Dermis blood vessel endothelial cell (primary cell): ENCODE data around the gene WASF2. TPM values are rescaled to one million over a fixed set of nuclear protein-coding genes. Genes with fewer than 3 reads are reported as not detected.
"Not testable (repeated sequence)": the region's sequence is repeated elsewhere in the genome, so short reads cannot be mapped to it uniquely, and the experiment has no call there.

ENCODE experiments used
- DNase-seq: peaks from one replicate; pipeline ENCODE4 v3.0.0; 2010
- total RNA-seq: library from RNA; depleted of rRNA; stranded (reverse); fragments of >200 nt; gene quantifications from 2 replicates; pipeline ENCODE4 v1.2.3, GENCODE V29; 2014

WASF2 gene
- total RNA-seq, 1 donor from 2014 or later: 45.9 TPM

- DNase-seq: no peak
Measured at GRCh38 chr1:27521861-27522431, 32.0 kb upstream of the WASF2 start.

- DNase-seq: peak; percentile 42
Measured at GRCh38 chr1:27521336-27521831, 31.4 kb upstream of the WASF2 start.

GRCh38 chr1:27520651-27521050 is 30.7 kb upstream of the WASF2 start:
- DNase-seq: no peak

GRCh38 chr1:27519331-27520258 is 29.6 kb upstream of the WASF2 start:
- no peak for DNase-seq

GRCh38 chr1:27518808-27519207 is 28.8 kb upstream of the WASF2 start:
- no peak for DNase-seq

- no peak for DNase-seq
Measured at GRCh38 chr1:27517907-27518718, 28.1 kb upstream of the WASF2 start.

GRCh38 chr1:27517301-27517700 is 27.3 kb upstream of the WASF2 start:
- DNase-seq: no peak

GRCh38 chr1:27515626-27516025 is 25.7 kb upstream of the WASF2 start:
- DNase-seq: no peak

GRCh38 chr1:27513958-27514357 is 24.0 kb upstream of the WASF2 start:
- no peak for DNase-seq

GRCh38 chr1:27513528-27513927 is 23.6 kb upstream of the WASF2 start:
- no peak for DNase-seq

GRCh38 chr1:27509127-27510080 is 19.4 kb upstream of the WASF2 start:
- no peak for DNase-seq

GRCh38 chr1:27507960-27508665 is 18.1 kb upstream of the WASF2 start:
- no peak for DNase-seq

- no peak for DNase-seq
Measured at GRCh38 chr1:27506703-27507102, 16.7 kb upstream of the WASF2 start.

GRCh38 chr1:27505420-27505680 is 15.4 kb upstream of the WASF2 start:
- no peak for DNase-seq

GRCh38 chr1:27504588-27505419 is 14.8 kb upstream of the WASF2 start:
- peak; percentile 24 for DNase-seq

GRCh38 chr1:27503844-27504587 is 14.0 kb upstream of the WASF2 start:
- no peak for DNase-seq

- DNase-seq: no peak
Measured at GRCh38 chr1:27503033-27503432, 13.1 kb upstream of the WASF2 start.

GRCh38 chr1:27501159-27501558 is 11.2 kb upstream of the WASF2 start:
- DNase-seq: not testable (repeated sequence)

GRCh38 chr1:27499142-27499541 is 9.2 kb upstream of the WASF2 start:
- no peak for DNase-seq
